OCI-LY1 (cell line): ENCODE results near the gene ABR.

Experiments used
- EZH2 ChIP-seq: fragments of 200-600 bp; sonication (generic), shearing (Covaris generic); IDR thresholded peaks from 2 replicates; pipeline ENCODE4 v1.8.0; 2017; ENCODE audit warnings: borderline replicate concordance, mixed run types, mild to moderate bottlenecking, antibody characterized with exemption, low read length, moderate library complexity, mixed read lengths
- TF ChIP-seq, protein P1 (sequence below): fragments of 200-600 bp; sonication (generic), shearing (Covaris generic); IDR thresholded peaks from 2 replicates; pipeline ENCODE4 v1.5.1; 2017; ENCODE audit warnings: mild to moderate bottlenecking, antibody characterized with exemption, low read length, moderate library complexity, mixed read lengths

GRCh38 chr17:979539-980405 lies 200.0 kb downstream of the ABR start, which contains the start of gene NXN:
- TF ChIP-seq, protein P1, sequence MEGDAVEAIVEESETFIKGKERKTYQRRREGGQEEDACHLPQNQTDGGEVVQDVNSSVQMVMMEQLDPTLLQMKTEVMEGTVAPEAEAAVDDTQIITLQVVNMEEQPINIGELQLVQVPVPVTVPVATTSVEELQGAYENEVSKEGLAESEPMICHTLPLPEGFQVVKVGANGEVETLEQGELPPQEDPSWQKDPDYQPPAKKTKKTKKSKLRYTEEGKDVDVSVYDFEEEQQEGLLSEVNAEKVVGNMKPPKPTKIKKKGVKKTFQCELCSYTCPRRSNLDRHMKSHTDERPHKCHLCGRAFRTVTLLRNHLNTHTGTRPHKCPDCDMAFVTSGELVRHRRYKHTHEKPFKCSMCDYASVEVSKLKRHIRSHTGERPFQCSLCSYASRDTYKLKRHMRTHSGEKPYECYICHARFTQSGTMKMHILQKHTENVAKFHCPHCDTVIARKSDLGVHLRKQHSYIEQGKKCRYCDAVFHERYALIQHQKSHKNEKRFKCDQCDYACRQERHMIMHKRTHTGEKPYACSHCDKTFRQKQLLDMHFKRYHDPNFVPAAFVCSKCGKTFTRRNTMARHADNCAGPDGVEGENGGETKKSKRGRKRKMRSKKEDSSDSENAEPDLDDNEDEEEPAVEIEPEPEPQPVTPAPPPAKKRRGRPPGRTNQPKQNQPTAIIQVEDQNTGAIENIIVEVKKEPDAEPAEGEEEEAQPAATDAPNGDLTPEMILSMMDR = peak; percentile 22; the same call in 1 of the 2 replicates
- TF ChIP-seq EZH2 = no peak
